GM12878 (cell line): Measurements from ENCODE around the gene ASB7. TPM values are rescaled to one million over a fixed set of nuclear protein-coding genes. Genes with fewer than 3 reads are reported as not detected.

Experiments used
- BCL3 ChIP-seq: IDR thresholded peaks from 2 replicates; pipeline ENCODE4 v1.6.1; 2011; ENCODE audit warnings: borderline replicate concordance, low read depth, mild to moderate bottlenecking, moderate library complexity, low read length; ENCODE audit not compliant: insufficient read depth, poor library complexity, severe bottlenecking
- BMI1 ChIP-seq: fragments of 450-650 bp; IDR thresholded peaks from 2 replicates; pipeline ENCODE4 v1.6.1; 2016; ENCODE audit warnings: mild to moderate bottlenecking, moderate library complexity, borderline replicate concordance
- E2F4 ChIP-seq: IDR thresholded peaks from 2 replicates; pipeline ENCODE4 v1.6.1; 2012; ENCODE audit warnings: low read depth, low read length, improper control_type of control experiment
- EED ChIP-seq: sonication (generic); IDR thresholded peaks from 2 replicates; pipeline ENCODE4 v1.6.1; 2016; ENCODE audit warnings: antibody characterized with exemption, low read depth
- IKZF2 ChIP-seq, 2 experiments: fragments of 450-650 bp; IDR thresholded peaks; 2 replicates each; pipeline ENCODE4 v1.6.1; 2017; ENCODE audit warnings: mild to moderate bottlenecking in 2 of 2, moderate library complexity in 2 of 2
- KLF5 ChIP-seq: fragments of 450-650 bp; IDR thresholded peaks from 2 replicates; pipeline ENCODE4 v1.6.1; 2014; ENCODE audit warnings: mild to moderate bottlenecking; ENCODE audit not compliant: partially characterized antibody
- PBX3 ChIP-seq: IDR thresholded peaks from 2 replicates; pipeline ENCODE4 v1.6.1; 2011; ENCODE audit warnings: mild to moderate bottlenecking, low read depth, low read length, moderate library complexity; ENCODE audit not compliant: insufficient replicate concordance
- RFX5 ChIP-seq: IDR thresholded peaks from 2 replicates; pipeline ENCODE4 v1.6.1; 2011; ENCODE audit warnings: low read depth, low read length, improper control_type of control experiment
- SMAD1 ChIP-seq: fragments of 450-650 bp; IDR thresholded peaks from 2 replicates; pipeline ENCODE4 v1.6.1; 2018; ENCODE audit warnings: mild to moderate bottlenecking, low read depth; ENCODE audit not compliant: partially characterized antibody
- TCF3 ChIP-seq: IDR thresholded peaks from 2 replicates; pipeline ENCODE4 v1.6.1; 2012; ENCODE audit warnings: low read depth, mild to moderate bottlenecking, low read length, borderline replicate concordance; ENCODE audit not compliant: insufficient read depth
- WRNIP1 ChIP-seq: IDR thresholded peaks from 2 replicates; pipeline ENCODE4 v1.6.1; 2011; ENCODE audit warnings: low read depth, low read length, improper control_type of control experiment, borderline replicate concordance
- ZNF687 ChIP-seq: fragments of 450-650 bp; IDR thresholded peaks from 2 replicates; pipeline ENCODE4 v1.6.1; 2017; ENCODE audit warnings: mild to moderate bottlenecking, moderate library complexity
- polyA plus RNA-seq, 11 experiments: library from polyadenylated mRNA; depleted of rRNA in 4 of 11; unstranded in 6 of 11; stranded (reverse) in 5 of 11; fragments of >200 nt; fragmentation: Nextera tagmentation in 4 of 11; fragmentation: Illumina TruSeq in 1 of 11; extraction: Ambion mirVana in 4 of 11; extraction: Trizol in 1 of 11; gene quantifications; 1 replicate in 1 of 11; 2 replicates in 10 of 11; pipeline versions ENCODE4 v1.2.1 to v1.2.3, GENCODE V29; 2011 to 2016; ENCODE audit warnings: inconsistent platforms in 2 of 11, missing spikeins in 2 of 11, low read depth in 1 of 11
- total RNA-seq, 4 experiments: library from RNA; depleted of rRNA in 3 of 4; stranded (reverse); fragments of >200 nt in 3 of 4; fragmentation: Illumina TruSeq in 1 of 4; extraction: Trizol in 1 of 4; gene quantifications; 2 replicates each; pipeline versions ENCODE4 v1.2.1 to v1.2.3, GENCODE V29; 2013 to 2021

ASB7 gene
- total and polyA plus RNA-seq, 10 of the 15 experiments (the other 5 are each of a cell fraction or from before 2014, with no cell fraction given) = 2.7 to 13.9 (median 8.6) TPM

GRCh38 chr15:100570735-100571313 lies 31.6 kb upstream of the ASB7 start (continued):
- TF ChIP-seq WRNIP1 = no peak
- TF ChIP-seq ZNF687 = no peak
- no peak for TF ChIP-seq PBX3
- TF ChIP-seq EED = no peak
- no peak for TF ChIP-seq TCF3
- TF ChIP-seq IKZF2 (IDR thresholded peaks at IDR 0.05) = no peak
- no peak for TF ChIP-seq SMAD1
- no peak for TF ChIP-seq E2F4
- no peak for TF ChIP-seq KLF5
- TF ChIP-seq BCL3 = no peak
- TF ChIP-seq RFX5 = no peak
- TF ChIP-seq BMI1 = no peak
